ENCODE measurements around the gene LZIC.
"Not testable (repeated sequence)": the region's sequence is repeated elsewhere in the genome, so short reads cannot be mapped to it uniquely, and the experiment has no call there.

GRCh38 chr1:9917495-9917894, 25.7 kb downstream of the LZIC start:
- TF ChIP-seq ZNF302 (CRISPR knock-in tag; IDR thresholded peaks at IDR 0.05); CTCF (IDR thresholded peaks at IDR 0.05); MAX (IDR thresholded peaks at IDR 0.05); POLR2A (IDR thresholded peaks at IDR 0.05; ENCODE audit: low read length); BHLHE40 (IDR thresholded peaks at IDR 0.05; ENCODE audit: low read depth, low read length); RFX5 (IDR thresholded peaks at IDR 0.05); EP300 (IDR thresholded peaks at IDR 0.05); RCOR1 (IDR thresholded peaks at IDR 0.05; ENCODE audit: low read depth, low read length): not testable (repeated sequence)

Data from A549 (cell line).